ENCODE measurements around the gene MRC2. TPM values are rescaled to one million over a fixed set of nuclear protein-coding genes. Genes with fewer than 3 reads are reported as not detected.
A peak's percentile ranks its signal among the peaks of the same experiment; 100 is the strongest.
"Not testable (repeated sequence)": the region's sequence is repeated elsewhere in the genome, so short reads cannot be mapped to it uniquely, and the experiment has no call there.

MRC2 gene
- total RNA-seq, 2 experiments from 2014 or later = 10.5 to 11.3 TPM

- Mint-ChIP-seq H3K27ac (no peak overlapping the region), H3K4me1 (peaks cover 5% of the 10 kb centered on the region), H3K27me3 (no peaks in the 10 kb centered on the region), H3K4me3 (no peak overlapping the region), H3K9me3 (ENCODE audit: low read depth) (no peaks in the 10 kb centered on the region), H3K36me3 (ENCODE audit: low read depth) (peaks cover 47% of the 10 kb centered on the region)
- ATAC-seq (no peak), DNase-seq (no peak)
- ChIA-PET POLR2A (no interaction called here), CTCF (no interaction called here)
- intact Hi-C loops (cut with DNase I, micrococcal nuclease) = no loop called here
Measured at GRCh38 chr17:62597150-62597549, 30.3 kb upstream of the MRC2 start.

- no peak overlapping the region for H3K4me3 Mint-ChIP-seq
- POLR2A ChIA-PET = no interaction called here
- CTCF ChIA-PET = no interaction called here
Measured at GRCh38 chr17:62597920-62598319, 29.6 kb upstream of the MRC2 start.

GRCh38 chr17:62599964-62600657, 27.4 kb upstream of the MRC2 start:
- peaks cover 5% of the 10 kb centered on the region for H3K4me1 Mint-ChIP-seq
- peaks cover 38% of the 10 kb centered on the region for H3K36me3 Mint-ChIP-seq (ENCODE audit: low read depth)
- H3K4me3 Mint-ChIP-seq = no peak overlapping the region
- no peaks in the 10 kb centered on the region for H3K27me3 Mint-ChIP-seq
- H3K27ac Mint-ChIP-seq = no peak overlapping the region
- intact Hi-C loops (cut with DNase I, micrococcal nuclease) = no loop called here
- ATAC-seq (no peak), DNase-seq (no peak)
- POLR2A ChIA-PET = interaction anchor here (0.6 kb wide), 1 partner anchor 1086 kb away, joined by 4 read pairs; no protein-coding TSS in a partner anchor
- H3K9me3 Mint-ChIP-seq (ENCODE audit: low read depth) = no peaks in the 10 kb centered on the region
- CTCF ChIA-PET = no interaction called here

More at GRCh38 chr17:62597920-62598319, 29.6 kb upstream of the MRC2 start:
- Mint-ChIP-seq H3K4me1 (peaks cover 5% of the 10 kb centered on the region), H3K36me3 (ENCODE audit: low read depth) (peaks cover 45% of the 10 kb centered on the region), H3K27ac (no peak overlapping the region), H3K9me3 (ENCODE audit: low read depth) (no peaks in the 10 kb centered on the region), H3K27me3 (no peaks in the 10 kb centered on the region)
- DNase-seq (no peak), ATAC-seq (no peak)
- intact Hi-C loops (cut with DNase I, micrococcal nuclease) = no loop called here

GRCh38 chr17:62600805-62601204, 26.7 kb upstream of the MRC2 start:
- H3K27me3 Mint-ChIP-seq = no peaks in the 10 kb centered on the region
- intact Hi-C loops (cut with DNase I, micrococcal nuclease) = no loop called here
- CTCF ChIA-PET = interaction anchor here (1.1 kb wide), 1 partner anchor 481 kb away, joined by 3 read pairs; no protein-coding TSS in a partner anchor
- no peak overlapping the region for H3K4me3 Mint-ChIP-seq
- peaks cover 5% of the 10 kb centered on the region for H3K4me1 Mint-ChIP-seq
- no peaks in the 10 kb centered on the region for H3K9me3 Mint-ChIP-seq (ENCODE audit: low read depth)
- peaks cover 38% of the 10 kb centered on the region for H3K36me3 Mint-ChIP-seq (ENCODE audit: low read depth)
- H3K27ac Mint-ChIP-seq = no peak overlapping the region
- DNase-seq (no peak), ATAC-seq (no peak)
- POLR2A ChIA-PET = no interaction called here

- Mint-ChIP-seq H3K4me1 (peaks cover 5% of the 10 kb centered on the region), H3K9me3 (ENCODE audit: low read depth) (no peaks in the 10 kb centered on the region), H3K27ac (no peak overlapping the region), H3K4me3 (no peak overlapping the region), H3K36me3 (ENCODE audit: low read depth) (peaks cover 37% of the 10 kb centered on the region), H3K27me3 (no peaks in the 10 kb centered on the region)
- ATAC-seq (no peak), DNase-seq (no peak)
- CTCF ChIA-PET = interaction anchor here (0.8 to 1.1 kb wide), 2 partner anchors 24 to 481 kb away, joined by 3 to 5 read pairs; no protein-coding TSS in a partner anchor
- POLR2A ChIA-PET = no interaction called here
- intact Hi-C loops (cut with DNase I, micrococcal nuclease) = no loop called here
Measured at GRCh38 chr17:62601471-62601870, 26.0 kb upstream of the MRC2 start.

GRCh38 chr17:62603783-62604182, 23.7 kb upstream of the MRC2 start:
- POLR2A ChIA-PET; H3K4me3 Mint-ChIP-seq; H3K9me3 Mint-ChIP-seq (ENCODE audit: low read depth); H3K4me1 Mint-ChIP-seq; ATAC-seq; H3K27me3 Mint-ChIP-seq; intact Hi-C loops (cut with DNase I, micrococcal nuclease); DNase-seq; H3K27ac Mint-ChIP-seq: not testable (repeated sequence)
- CTCF ChIA-PET = interaction anchor here (1.4 to 1.7 kb wide), 2 partner anchors 11 to 18 kb away, joined by 3 to 6 read pairs; no protein-coding TSS in a partner anchor
- H3K36me3 Mint-ChIP-seq (ENCODE audit: low read depth) = peaks cover 36% of the 10 kb centered on the region

GRCh38 chr17:62605588-62605987, 21.9 kb upstream of the MRC2 start:
- Mint-ChIP-seq H3K27ac (no peak overlapping the region), H3K27me3 (no peaks in the 10 kb centered on the region), H3K9me3 (ENCODE audit: low read depth) (no peaks in the 10 kb centered on the region), H3K4me3 (no peak overlapping the region), H3K4me1 (peaks cover 9% of the 10 kb centered on the region), H3K36me3 (ENCODE audit: low read depth) (peaks cover 39% of the 10 kb centered on the region)
- POLR2A ChIA-PET = no interaction called here
- ATAC-seq (no peak), DNase-seq (no peak)
- intact Hi-C loops (cut with DNase I, micrococcal nuclease) = no loop called here
- CTCF ChIA-PET = no interaction called here

- POLR2A ChIA-PET = no interaction called here
Measured at GRCh38 chr17:62611292-62611691, 16.2 kb upstream of the MRC2 start.

GRCh38 chr17:62611728-62612127, 15.7 kb upstream of the MRC2 start:
- intact Hi-C loops (cut with DNase I, micrococcal nuclease) = no loop called here
- Mint-ChIP-seq H3K9me3 (ENCODE audit: low read depth) (no peaks in the 10 kb centered on the region), H3K4me3 (no peak overlapping the region), H3K27me3 (no peaks in the 10 kb centered on the region), H3K4me1 (peaks cover 18% of the 10 kb centered on the region), H3K36me3 (ENCODE audit: low read depth) (peaks cover 42% of the 10 kb centered on the region), H3K27ac (no peak overlapping the region)
- DNase-seq = no peak
- CTCF ChIA-PET = interaction anchor here (1.0 to 1.6 kb wide), 3 partner anchors 20 to 59 kb away, joined by 3 to 6 read pairs (median 4); no protein-coding TSS in a partner anchor
- POLR2A ChIA-PET = no interaction called here
- ATAC-seq = peak; percentile 39

More at GRCh38 chr17:62611292-62611691, 16.2 kb upstream of the MRC2 start:
- H3K27ac Mint-ChIP-seq = no peak overlapping the region
- ATAC-seq (no peak), DNase-seq (no peak)
- no peak overlapping the region for H3K4me3 Mint-ChIP-seq
- CTCF ChIA-PET = interaction anchor here (0.6 to 1.6 kb wide), 5 partner anchors 9 to 59 kb away, joined by 3 to 6 read pairs (median 4); no protein-coding TSS in a partner anchor
- intact Hi-C loops (cut with DNase I, micrococcal nuclease) = no loop called here
- H3K4me1 Mint-ChIP-seq = peaks cover 18% of the 10 kb centered on the region
- H3K27me3 Mint-ChIP-seq = no peaks in the 10 kb centered on the region
- peaks cover 44% of the 10 kb centered on the region for H3K36me3 Mint-ChIP-seq (ENCODE audit: low read depth)
- H3K9me3 Mint-ChIP-seq (ENCODE audit: low read depth) = no peaks in the 10 kb centered on the region

- H3K4me3 Mint-ChIP-seq; intact Hi-C loops (cut with DNase I, micrococcal nuclease); H3K27me3 Mint-ChIP-seq; ATAC-seq; POLR2A ChIA-PET; DNase-seq; H3K9me3 Mint-ChIP-seq (ENCODE audit: low read depth): not testable (repeated sequence)
- CTCF ChIA-PET = interaction anchor here (1.6 kb wide), 1 partner anchor 27 kb away, joined by 6 read pairs; no protein-coding TSS in a partner anchor
- H3K27ac Mint-ChIP-seq = peak overlapping the region; percentile 13
- peaks cover 18% of the 10 kb centered on the region for H3K4me1 Mint-ChIP-seq
- peaks cover 38% of the 10 kb centered on the region for H3K36me3 Mint-ChIP-seq (ENCODE audit: low read depth)
Measured at GRCh38 chr17:62612289-62612688, 15.2 kb upstream of the MRC2 start.

GRCh38 chr17:62613095-62613494, 14.4 kb upstream of the MRC2 start:
- H3K27ac Mint-ChIP-seq, POLR2A ChIA-PET: not testable (repeated sequence)

GRCh38 chr17:62614142-62614541, 13.3 kb upstream of the MRC2 start:
- ChIA-PET POLR2A (no interaction called here), CTCF (no interaction called here)
- DNase-seq (no peak), ATAC-seq (no peak)
- H3K4me1 Mint-ChIP-seq = peaks cover 18% of the 10 kb centered on the region
- no peak overlapping the region for H3K4me3 Mint-ChIP-seq
- no peaks in the 10 kb centered on the region for H3K9me3 Mint-ChIP-seq (ENCODE audit: low read depth)
- H3K36me3 Mint-ChIP-seq (ENCODE audit: low read depth) = peaks cover 27% of the 10 kb centered on the region
- H3K27ac Mint-ChIP-seq = no peak overlapping the region
- intact Hi-C loops (cut with DNase I, micrococcal nuclease) = no loop called here
- H3K27me3 Mint-ChIP-seq = no peaks in the 10 kb centered on the region

More at GRCh38 chr17:62613095-62613494, 14.4 kb upstream of the MRC2 start:
- DNase-seq; intact Hi-C loops (cut with DNase I, micrococcal nuclease); H3K27me3 Mint-ChIP-seq; CTCF ChIA-PET; H3K4me3 Mint-ChIP-seq; ATAC-seq; H3K9me3 Mint-ChIP-seq (ENCODE audit: low read depth): not testable (repeated sequence)
- Mint-ChIP-seq H3K4me1 (peaks cover 18% of the 10 kb centered on the region), H3K36me3 (ENCODE audit: low read depth) (peaks cover 32% of the 10 kb centered on the region)
